GM21723 (cell line): ENCODE results near the gene MAOB.
"Not testable (repeated sequence)": the region's sequence is repeated elsewhere in the genome, so short reads cannot be mapped to it uniquely, and the experiment has no call there.

ENCODE experiments used
- ATAC-seq: cut with Tn5 transposase; IDR thresholded peaks from one replicate; pipeline ENCODE4 v1.9.1; 2021; ENCODE audit warnings: mild to moderate bottlenecking, moderate library complexity; ENCODE audit not compliant: unreplicated experiment

Gene MAOB

GRCh38 chrX:43882294-43882681 is at the start of gene MAOB:
TSS of gene MAOB (minus strand) at chrX:43882450. CDS start at chrX:43882299, 151 bp downstream.
- no peak for ATAC-seq

GRCh38 chrX:43922032-43922431 is 39.8 kb upstream of the MAOB start:
- ATAC-seq: not testable (repeated sequence)

GRCh38 chrX:43910772-43911171 is 28.5 kb upstream of the MAOB start:
- ATAC-seq: not testable (repeated sequence)

GRCh38 chrX:43910012-43910411 is 27.8 kb upstream of the MAOB start:
- ATAC-seq: no peak

- no peak for ATAC-seq
Measured at GRCh38 chrX:43909141-43909540, 26.9 kb upstream of the MAOB start.

GRCh38 chrX:43899878-43900815 is 17.9 kb upstream of the MAOB start:
- no peak for ATAC-seq

GRCh38 chrX:43898406-43899035 is 16.3 kb upstream of the MAOB start:
- no peak for ATAC-seq

GRCh38 chrX:43897290-43897689 is 15.0 kb upstream of the MAOB start:
- ATAC-seq: no peak

GRCh38 chrX:43892336-43892870 is 10.2 kb upstream of the MAOB start:
- ATAC-seq: no peak

- no peak for ATAC-seq
Measured at GRCh38 chrX:43885617-43886016, 3.4 kb upstream of the MAOB start.

- no peak for ATAC-seq
Measured at GRCh38 chrX:43881410-43882293, 598 bp downstream of the MAOB start.

- no peak for ATAC-seq
Measured at GRCh38 chrX:43880425-43880824, 1.8 kb downstream of the MAOB start.

- no peak for ATAC-seq
Measured at GRCh38 chrX:43878906-43879526, 3.2 kb downstream of the MAOB start.

GRCh38 chrX:43876680-43877079 is 5.6 kb downstream of the MAOB start:
- no peak for ATAC-seq

GRCh38 chrX:43870758-43871419 is 11.4 kb downstream of the MAOB start:
- no peak for ATAC-seq

GRCh38 chrX:43870011-43870410 is 12.2 kb downstream of the MAOB start:
- ATAC-seq: no peak

GRCh38 chrX:43868791-43869190 is 13.5 kb downstream of the MAOB start:
- no peak for ATAC-seq

GRCh38 chrX:43866423-43866822 is 15.8 kb downstream of the MAOB start:
- no peak for ATAC-seq

GRCh38 chrX:43865791-43866190 is 16.5 kb downstream of the MAOB start:
- ATAC-seq: no peak

GRCh38 chrX:43862434-43862833 is 19.8 kb downstream of the MAOB start:
- ATAC-seq: no peak
